GM06990 (cell line): Measurements from ENCODE around the gene CDH4.

Experiments used
- DNase-seq: peaks from one replicate; pipeline ENCODE4 v3.0.0-alpha.2; 2011; ENCODE audit not compliant: insufficient read length; ENCODE audit errors: extremely low read depth
- H3K27me3 ChIP-seq: replicated peaks from 2 replicates; pipeline ENCODE4 v1.6.0; 2011; ENCODE audit warnings: low read length; ENCODE audit not compliant: control insufficient read depth, insufficient read depth
- H3K36me3 ChIP-seq: 2 replicates; pipeline ENCODE4 v1.5.1; 2011; ENCODE audit warnings: low read length; ENCODE audit not compliant: control insufficient read depth, insufficient read depth
- H3K4me3 ChIP-seq: replicated peaks from 2 replicates; pipeline ENCODE4 v1.5.1; 2011; ENCODE audit warnings: low read depth, mild to moderate bottlenecking, control low read depth, low read length
- TF ChIP-seq, protein P1 (sequence below): IDR thresholded peaks from 2 replicates; pipeline ENCODE4 v1.5.1; 2011; ENCODE audit warnings: low read length, control low read depth, mild to moderate bottlenecking, inconsistent platforms; ENCODE audit not compliant: insufficient read depth, poor library complexity, severe bottlenecking

The CDH4 gene

DNA sequence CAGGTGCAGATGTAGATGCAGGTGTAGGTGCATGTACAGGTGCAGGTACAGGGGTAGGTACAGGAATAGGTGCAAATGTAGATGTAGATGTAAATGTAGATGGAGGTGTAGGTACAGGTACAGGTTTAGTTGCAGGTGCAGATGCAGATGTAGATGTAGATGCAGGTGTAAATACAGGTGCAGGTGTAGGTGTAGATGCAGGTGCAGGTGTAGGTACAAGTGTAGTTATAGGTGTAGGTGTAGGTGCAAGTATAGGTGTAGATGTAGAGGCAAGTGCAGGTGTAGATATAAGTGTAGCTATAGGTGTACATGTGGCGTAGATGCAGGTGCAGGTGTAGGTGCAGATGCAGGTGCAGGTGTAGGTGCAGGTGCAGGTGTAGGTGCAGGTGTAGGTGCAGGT is 34.2 kb upstream of the CDH4 start:
- Histone ChIP-seq H3K27me3 (no peaks in the 10 kb centered on the region), H3K4me3 (no peak overlapping the region), H3K36me3 (no peaks in the 10 kb centered on the region)
- DNase-seq: no peak
- TF ChIP-seq, protein P1, sequence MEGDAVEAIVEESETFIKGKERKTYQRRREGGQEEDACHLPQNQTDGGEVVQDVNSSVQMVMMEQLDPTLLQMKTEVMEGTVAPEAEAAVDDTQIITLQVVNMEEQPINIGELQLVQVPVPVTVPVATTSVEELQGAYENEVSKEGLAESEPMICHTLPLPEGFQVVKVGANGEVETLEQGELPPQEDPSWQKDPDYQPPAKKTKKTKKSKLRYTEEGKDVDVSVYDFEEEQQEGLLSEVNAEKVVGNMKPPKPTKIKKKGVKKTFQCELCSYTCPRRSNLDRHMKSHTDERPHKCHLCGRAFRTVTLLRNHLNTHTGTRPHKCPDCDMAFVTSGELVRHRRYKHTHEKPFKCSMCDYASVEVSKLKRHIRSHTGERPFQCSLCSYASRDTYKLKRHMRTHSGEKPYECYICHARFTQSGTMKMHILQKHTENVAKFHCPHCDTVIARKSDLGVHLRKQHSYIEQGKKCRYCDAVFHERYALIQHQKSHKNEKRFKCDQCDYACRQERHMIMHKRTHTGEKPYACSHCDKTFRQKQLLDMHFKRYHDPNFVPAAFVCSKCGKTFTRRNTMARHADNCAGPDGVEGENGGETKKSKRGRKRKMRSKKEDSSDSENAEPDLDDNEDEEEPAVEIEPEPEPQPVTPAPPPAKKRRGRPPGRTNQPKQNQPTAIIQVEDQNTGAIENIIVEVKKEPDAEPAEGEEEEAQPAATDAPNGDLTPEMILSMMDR: no peak

DNA sequence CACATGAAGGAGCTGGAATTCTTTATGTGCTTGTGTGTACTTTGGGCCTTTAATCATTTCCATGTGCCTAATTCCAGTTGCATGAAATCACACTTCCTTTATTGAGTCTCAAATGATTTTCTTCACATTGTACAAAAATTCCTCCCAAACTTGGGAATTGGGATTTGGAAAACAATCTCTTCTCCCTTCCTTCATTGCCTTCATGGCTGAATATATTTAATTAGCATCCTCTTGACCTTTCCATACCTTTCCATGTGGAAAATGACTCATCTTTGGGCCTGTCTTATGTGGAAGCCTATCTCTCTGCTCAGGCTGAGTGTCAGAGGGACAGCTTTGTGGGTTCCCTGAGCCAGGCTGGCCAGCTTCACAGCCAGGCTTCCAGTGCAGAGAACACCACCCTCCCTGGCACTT is 33.0 kb upstream of the CDH4 start:
- Histone ChIP-seq H3K36me3 (no peaks in the 10 kb centered on the region), H3K4me3 (no peak overlapping the region), H3K27me3 (no peaks in the 10 kb centered on the region)
- TF ChIP-seq, protein P1: no peak
- no peak for DNase-seq

- Histone ChIP-seq H3K27me3 (no peaks in the 10 kb centered on the region), H3K36me3 (no peaks in the 10 kb centered on the region), H3K4me3 (no peak overlapping the region)
- no peak for DNase-seq
- TF ChIP-seq, protein P1: no peak
Measured at GRCh38 chr20:61220131-61220530, 31.9 kb upstream of the CDH4 start.

GRCh38 chr20:61220626-61221325 is 31.3 kb upstream of the CDH4 start:
- Histone ChIP-seq H3K4me3 (no peak overlapping the region), H3K27me3 (no peaks in the 10 kb centered on the region), H3K36me3 (no peaks in the 10 kb centered on the region)
- DNase-seq: no peak
- TF ChIP-seq, protein P1: no peak

GRCh38 chr20:61222699-61223098 is 29.4 kb upstream of the CDH4 start:
- DNase-seq: no peak
- TF ChIP-seq, protein P1: no peak
- H3K4me3 ChIP-seq: no peak overlapping the region
- no peaks in the 10 kb centered on the region for H3K36me3 ChIP-seq
- no peaks in the 10 kb centered on the region for H3K27me3 ChIP-seq

DNA sequence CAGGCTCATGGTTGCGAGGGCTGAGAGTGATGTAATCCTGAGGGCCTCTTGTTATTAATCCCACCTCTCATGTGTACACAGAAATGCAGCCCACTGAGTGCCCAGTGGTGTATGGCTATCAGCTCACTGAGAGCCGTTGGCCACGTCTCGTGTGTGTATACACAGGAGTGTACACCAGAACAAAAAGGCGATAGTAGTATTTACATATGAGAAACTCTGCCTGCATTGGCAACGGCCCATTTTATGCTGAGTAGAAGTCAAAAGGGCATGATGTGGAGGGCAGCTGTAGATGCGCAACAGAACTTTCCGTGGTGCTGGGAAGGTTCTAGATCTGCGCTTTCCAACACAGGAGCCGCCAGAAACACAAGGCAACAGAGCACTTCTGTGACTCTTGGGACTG is 28.9 kb upstream of the CDH4 start:
- TF ChIP-seq, protein P1: no peak
- no peak for DNase-seq
- H3K27me3 ChIP-seq: no peaks in the 10 kb centered on the region
- no peaks in the 10 kb centered on the region for H3K36me3 ChIP-seq
- no peak overlapping the region for H3K4me3 ChIP-seq
